Left renal cortex interstitium (tissue), 4 donors: ENCODE measurements around the gene BIRC5. TPM values are rescaled to one million over a fixed set of nuclear protein-coding genes. Genes with fewer than 3 reads are reported as not detected.
A peak's percentile ranks its signal among the peaks of the same experiment; 100 is the strongest.

Experiments used
- DNase-seq, 4 donors: peaks; one replicate each; pipeline ENCODE4 v3.0.0-alpha.2; 2013; ENCODE audit warnings: low read depth in 4 of 4, low spot score in 2 of 4, missing footprints in 1 of 4
- polyA plus RNA-seq, 4 donors: library from polyadenylated mRNA; unstranded; fragments of 120-200 nt; gene quantifications; one replicate each; pipeline ENCODE4 v1.2.1, GENCODE V29; 2013; ENCODE audit not compliant: insufficient read length in 4 of 4

Gene BIRC5
- polyA plus RNA-seq, 4 donors: 23.0 to 34.9 (median 30.6) TPM

- DNase-seq: no peak
Measured at GRCh38 chr17:78269955-78270381, 55.9 kb downstream of the BIRC5 start.

DNA sequence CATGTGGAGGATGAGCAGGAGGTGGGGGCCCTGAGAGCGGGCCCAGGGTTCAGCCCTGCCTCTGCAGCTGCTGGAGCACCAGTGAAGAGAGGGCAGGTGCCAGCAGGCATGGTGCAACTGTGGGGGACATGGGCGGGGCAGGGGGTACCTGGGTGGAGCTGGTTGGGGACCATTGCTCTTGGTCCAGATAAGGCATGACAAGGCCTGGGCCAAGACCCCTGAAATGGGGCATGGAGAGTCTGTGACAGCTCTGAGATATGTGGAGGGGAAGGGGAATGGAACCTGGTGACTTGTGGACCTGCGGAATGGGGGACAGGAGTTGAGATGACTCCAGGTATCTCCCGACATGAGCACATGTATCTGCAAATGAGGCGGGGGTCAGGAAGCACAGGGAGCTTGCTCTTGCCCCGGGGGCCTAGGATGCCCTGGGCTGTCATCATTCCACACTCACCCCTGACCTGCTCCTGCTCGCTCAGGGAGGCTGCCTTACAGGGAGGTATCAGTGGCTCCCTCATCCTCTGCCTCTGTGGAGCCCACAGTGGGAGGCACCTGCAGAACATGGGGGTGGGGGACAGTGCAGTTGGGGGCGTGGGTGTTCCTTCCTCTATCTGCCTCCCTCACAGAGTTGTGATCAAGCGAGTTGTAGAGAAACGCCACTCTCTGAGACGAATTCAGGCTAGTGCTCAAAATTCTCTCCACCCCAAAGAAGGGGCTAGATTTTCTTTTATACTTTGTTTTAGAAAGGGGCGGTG, 57.5 kb downstream of the BIRC5 start:
- DNase-seq: no peak

- peak in 2 of 4 donors; percentile 65 to 71 for DNase-seq
Measured at GRCh38 chr17:78272181-78272913, 58.3 kb downstream of the BIRC5 start.

GRCh38 chr17:78272914-78273258, 58.8 kb downstream of the BIRC5 start:
- DNase-seq: no peak

- DNase-seq: no peak
Measured at GRCh38 chr17:78273813-78274212, 59.8 kb downstream of the BIRC5 start.

Other genes starting within 250 kb of the BIRC5 start
- gene TMC6, start 85.5 kb upstream of the BIRC5 start, polyA plus RNA-seq: 10 to 100 TPM; 19.1 to 43.3 (median 35.7) TPM
- gene TMC8, start 83.5 kb upstream of the BIRC5 start, polyA plus RNA-seq: 1 to 10 TPM; 1.3 to 3.1 (median 2.4) TPM
- under 1 TPM in 3 of 4 donors, not detected in 1; 0.16 to 0.71 (median 0.38) TPM for gene C17orf99, start 67.9 kb upstream of the BIRC5 start, polyA plus RNA-seq
- gene SYNGR2, start 45.7 kb upstream of the BIRC5 start, polyA plus RNA-seq: 10 to 100 TPM; 59.7 to 79.1 (median 68.8) TPM
- gene TK1, start 27.2 kb upstream of the BIRC5 start, polyA plus RNA-seq: 10 to 100 TPM; 22.6 to 40.6 (median 32.4) TPM
- 10 to 100 TPM; 57.0 to 82.0 (median 68.6) TPM for gene AFMID, start 26.9 kb upstream of the BIRC5 start, polyA plus RNA-seq
- gene TMEM235, start 17.4 kb downstream of the BIRC5 start, polyA plus RNA-seq: not detected
- gene SOCS3, start 145.8 kb downstream of the BIRC5 start, polyA plus RNA-seq: 10 to 100 TPM in 2 of 4 donors, 1 to 10 TPM in 2; 6.9 to 43.3 (median 8.7) TPM
- gene PGS1, start 164.4 kb downstream of the BIRC5 start, polyA plus RNA-seq: 10 to 100 TPM; 37.9 to 57.7 (median 45.3) TPM